Right lobe of liver (tissue), 6 donors: ENCODE data around the gene PCDHGA5. TPM values are rescaled to one million over a fixed set of nuclear protein-coding genes. Genes with fewer than 3 reads are reported as not detected.

Source experiments
- ATAC-seq, 4 donors: fragments of 200-7000 bp; cut with Tn5 transposase; one replicate each; pipeline ENCODE4 v1.9.1; 2020; ENCODE audit warnings: mild to moderate bottlenecking in 4 of 4, moderate library complexity in 4 of 4
- DNase-seq, 3 donors: peaks; one replicate each; pipeline ENCODE4 v3.0.0-alpha.2; 2020
- H3K27ac ChIP-seq, 3 donors: fragments of 200-600 bp; one replicate each; pipeline ENCODE4 v1.8.0; 2022
- H3K27me3 ChIP-seq, 2 donors: fragments of 200-600 bp; one replicate each; pipeline ENCODE4 v1.8.0; 2022
- H3K36me3 ChIP-seq, 4 donors: fragments of 200-600 bp; sonication (generic) in 1 of 4; one replicate each; pipeline versions ENCODE4 v1.5.1 to v1.8.0; 2017 to 2022; ENCODE audit warnings: control low read depth in 1 of 4
- H3K4me1 ChIP-seq, 4 donors: fragments of 200-600 bp; sonication (generic) in 1 of 4; one replicate each; pipeline versions ENCODE4 v1.5.1 to v1.8.0; 2017 to 2022; ENCODE audit warnings: control low read depth in 1 of 4
- H3K4me3 ChIP-seq, 3 donors: fragments of 200-600 bp; one replicate each; pipeline ENCODE4 v1.8.0; 2022
- H3K9me3 ChIP-seq, 4 donors: fragments of 200-600 bp; sonication (generic) in 1 of 4; one replicate each; pipeline versions ENCODE4 v1.5.1 to v1.8.0; 2017 to 2022; ENCODE audit warnings: control low read depth in 1 of 4
- POLR2A ChIP-seq: fragments of 450-650 bp; IDR thresholded peaks from one replicate; pipeline ENCODE4 v1.6.1; 2017; ENCODE audit warnings: antibody characterized with exemption, mild to moderate bottlenecking
- WGBS: methylation state at CpG from one replicate; pipeline ENCODE4 v1.1.6; 2018; ENCODE audit warnings: low coverage, low lambda C conversion rate; ENCODE audit not compliant: insufficient coverage; ENCODE audit errors: missing lambda C conversion rate; 5-methylcytosine and 5-hydroxymethylcytosine counted together
- intact Hi-C, 2 donors: fragments of 100-400 bp; cut with DNase I; formaldehyde crosslinking; loops; one replicate each; pipeline versions ENCODE4 v1.11.2 to v1.14.1; 2022
- total RNA-seq, 6 experiments: library from RNA; depleted of rRNA in 2 of 6; stranded (reverse); fragments of >200 nt in 2 of 6; fragmentation: NEBNext Ultra II Directional in 3 of 6; extraction: Animal tissue kit (Norgen Biotek cat#: 25700) in 3 of 6; gene quantifications; one replicate each; pipeline versions ENCODE4 v1.1.0 to v1.2.4, GENCODE V29; 2016 to 2023
- TF ChIP-seq, protein P1 (sequence below), 4 donors: fragments of 200-600 bp in 3 of 4; fragments of 450-650 bp in 1 of 4; IDR thresholded peaks; one replicate each; pipeline versions ENCODE4 v1.5.1 to v1.8.0; 2016 to 2022; ENCODE audit warnings: antibody characterized with exemption in 4 of 4, mild to moderate bottlenecking in 2 of 4
- donor health status: DM: no; HTN: yes; CAD: no.
- donor health status: DM: no; HTN: no; CAD: no.
- donor health status: DM: no; HTN: no; CAD: no.
- donor health status: DM: no; HTN: yes; CAD: no.
- donor health status: DM: no; HTN: yes; CAD: no.

The PCDHGA5 gene
- total RNA-seq, 6 experiments from 2014 or later = 0.32 to 1.2 (median 0.57) TPM

DNA sequence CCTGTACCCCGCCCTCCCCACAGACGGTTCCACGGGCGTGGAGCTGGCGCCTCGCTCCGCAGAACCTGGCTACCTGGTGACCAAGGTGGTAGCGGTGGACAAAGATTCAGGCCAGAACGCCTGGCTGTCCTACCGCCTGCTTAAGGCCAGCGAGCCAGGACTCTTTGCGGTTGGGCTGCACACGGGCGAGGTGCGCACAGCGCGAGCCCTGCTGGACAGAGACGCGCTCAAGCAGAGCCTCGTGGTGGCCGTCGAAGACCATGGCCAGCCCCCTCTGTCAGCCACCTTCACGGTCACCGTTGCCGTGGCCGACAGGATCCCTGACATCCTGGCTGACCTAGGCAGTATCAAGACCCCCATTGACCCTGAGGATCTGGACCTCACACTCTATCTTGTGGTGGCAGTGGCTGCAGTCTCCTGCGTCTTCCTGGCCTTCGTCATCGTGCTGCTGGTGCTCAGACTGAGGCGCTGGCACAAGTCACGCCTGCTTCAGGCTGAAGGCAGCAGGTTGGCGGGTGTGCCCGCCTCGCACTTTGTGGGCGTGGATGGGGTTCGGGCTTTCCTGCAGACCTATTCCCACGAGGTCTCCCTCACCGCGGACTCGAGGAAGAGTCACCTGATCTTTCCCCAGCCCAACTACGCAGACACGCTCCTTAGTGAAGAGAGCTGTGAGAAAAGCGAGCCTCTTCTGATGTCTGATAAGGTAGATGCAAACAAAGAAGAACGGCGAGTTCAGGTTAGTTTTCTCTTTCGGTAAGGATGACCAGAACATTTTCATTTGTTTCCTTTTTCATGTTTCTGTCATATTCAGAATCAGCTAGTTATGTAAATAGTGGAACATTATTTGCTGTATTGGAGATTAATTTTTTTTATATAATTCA is 2.3 kb downstream of the PCDHGA5 start:
- Histone ChIP-seq H3K36me3 (no peaks in the 10 kb centered on the region), H3K4me3 (no peak overlapping the region), H3K27me3 (no peaks in the 10 kb centered on the region), H3K9me3 (peaks cover 0 to 13% (median 1%) of the 10 kb centered on the region in 4 donors), H3K4me1 (no peaks in the 10 kb centered on the region), H3K27ac (no peak overlapping the region)
- intact Hi-C loops = no loop called here
- TF ChIP-seq POLR2A = no peak
- TF ChIP-seq, protein P1, sequence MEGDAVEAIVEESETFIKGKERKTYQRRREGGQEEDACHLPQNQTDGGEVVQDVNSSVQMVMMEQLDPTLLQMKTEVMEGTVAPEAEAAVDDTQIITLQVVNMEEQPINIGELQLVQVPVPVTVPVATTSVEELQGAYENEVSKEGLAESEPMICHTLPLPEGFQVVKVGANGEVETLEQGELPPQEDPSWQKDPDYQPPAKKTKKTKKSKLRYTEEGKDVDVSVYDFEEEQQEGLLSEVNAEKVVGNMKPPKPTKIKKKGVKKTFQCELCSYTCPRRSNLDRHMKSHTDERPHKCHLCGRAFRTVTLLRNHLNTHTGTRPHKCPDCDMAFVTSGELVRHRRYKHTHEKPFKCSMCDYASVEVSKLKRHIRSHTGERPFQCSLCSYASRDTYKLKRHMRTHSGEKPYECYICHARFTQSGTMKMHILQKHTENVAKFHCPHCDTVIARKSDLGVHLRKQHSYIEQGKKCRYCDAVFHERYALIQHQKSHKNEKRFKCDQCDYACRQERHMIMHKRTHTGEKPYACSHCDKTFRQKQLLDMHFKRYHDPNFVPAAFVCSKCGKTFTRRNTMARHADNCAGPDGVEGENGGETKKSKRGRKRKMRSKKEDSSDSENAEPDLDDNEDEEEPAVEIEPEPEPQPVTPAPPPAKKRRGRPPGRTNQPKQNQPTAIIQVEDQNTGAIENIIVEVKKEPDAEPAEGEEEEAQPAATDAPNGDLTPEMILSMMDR (IDR thresholded peaks at IDR 0.05) = no peak
- no peak for ATAC-seq
- DNase-seq = no peak
- 20% methylated on average over 17 of the region's 46 CpGs for WGBS

- Histone ChIP-seq H3K4me3 (peak within 1 kb of the TSS in 2 of 3 donors; percentile 7 to 30), H3K36me3 (no peaks in the 10 kb centered on the region), H3K9me3 (peaks cover 0 to 13% (median 4%) of the 10 kb centered on the region in 4 donors), H3K4me1 (no peaks in the 10 kb centered on the region), H3K27me3 (no peaks in the 10 kb centered on the region), H3K27ac (no peak within 1 kb of the TSS)
- peak; percentile 75 to 86 (median 80) for ATAC-seq
- no peak for DNase-seq
- WGBS = 17% methylated on average over 30 of the region's 32 CpGs
- intact Hi-C loops = no loop called here
- TF ChIP-seq, protein P1 (IDR thresholded peaks at IDR 0.05) = peak in 3 of 4 donors; percentile 8 to 24 (median 17)
- no peak for TF ChIP-seq POLR2A
Observed at GRCh38 chr5:141369994-141370848, 6.3 kb downstream of the PCDHGA5 start, which contains the start of gene PCDHGB3. Gene PCDHGB3 (plus strand): TSS chr5:141370242. CDS start chr5:141370395, 153 bp downstream.

DNA sequence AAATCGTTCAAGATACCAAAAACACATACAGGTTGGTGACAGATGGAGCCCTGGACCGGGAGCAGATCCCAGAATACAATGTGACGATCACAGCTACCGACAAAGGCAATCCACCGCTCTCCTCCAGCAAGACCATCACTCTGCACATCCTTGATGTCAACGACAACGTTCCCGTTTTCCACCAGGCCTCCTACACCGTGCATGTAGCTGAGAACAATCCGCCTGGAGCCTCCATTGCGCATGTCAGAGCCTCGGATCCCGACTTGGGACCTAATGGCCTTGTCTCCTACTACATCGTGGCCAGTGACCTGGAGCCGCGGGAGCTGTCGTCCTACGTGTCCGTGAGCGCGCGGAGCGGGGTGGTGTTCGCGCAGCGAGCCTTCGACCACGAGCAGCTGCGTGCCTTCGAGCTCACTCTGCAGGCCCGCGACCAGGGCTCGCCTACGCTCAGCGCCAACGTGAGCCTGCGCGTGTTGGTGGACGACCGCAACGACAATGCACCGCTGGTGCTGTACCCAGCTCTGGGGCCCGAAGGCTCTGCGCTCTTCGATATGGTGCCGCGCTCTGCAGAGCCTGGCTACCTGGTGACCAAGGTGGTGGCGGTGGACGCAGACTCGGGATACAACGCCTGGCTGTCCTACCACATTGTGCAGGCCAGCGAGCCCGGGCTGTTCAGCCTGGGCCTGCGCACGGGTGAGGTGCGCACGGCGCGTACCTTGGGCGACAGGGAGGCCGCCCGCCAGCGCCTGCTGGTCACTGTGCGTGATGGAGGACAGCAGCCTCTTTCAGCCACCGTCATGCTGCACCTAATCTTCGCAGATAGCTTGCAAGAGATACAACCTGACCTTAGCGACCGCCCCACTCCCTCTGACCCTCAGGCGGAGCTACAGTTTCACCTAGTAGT is 7.9 kb downstream of the PCDHGA5 start:
- ATAC-seq (no peak), DNase-seq (no peak)
- no peak overlapping the region for H3K4me3 ChIP-seq
- H3K27ac ChIP-seq = no peak overlapping the region
- TF ChIP-seq, protein P1 (IDR thresholded peaks at IDR 0.05) = no peak
- TF ChIP-seq POLR2A = no peak
- H3K36me3 ChIP-seq = no peaks in the 10 kb centered on the region
- H3K27me3 ChIP-seq = no peaks in the 10 kb centered on the region
- H3K4me1 ChIP-seq = no peaks in the 10 kb centered on the region
- 34% methylated on average over 16 of the region's 69 CpGs for WGBS
- H3K9me3 ChIP-seq = peaks cover 0 to 10% (median 6%) of the 10 kb centered on the region in 4 donors
- intact Hi-C loops = no loop called here
